Measurements from ENCODE around the gene GAST.

The GAST gene, protein sequence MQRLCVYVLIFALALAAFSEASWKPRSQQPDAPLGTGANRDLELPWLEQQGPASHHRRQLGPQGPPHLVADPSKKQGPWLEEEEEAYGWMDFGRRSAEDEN

DNA sequence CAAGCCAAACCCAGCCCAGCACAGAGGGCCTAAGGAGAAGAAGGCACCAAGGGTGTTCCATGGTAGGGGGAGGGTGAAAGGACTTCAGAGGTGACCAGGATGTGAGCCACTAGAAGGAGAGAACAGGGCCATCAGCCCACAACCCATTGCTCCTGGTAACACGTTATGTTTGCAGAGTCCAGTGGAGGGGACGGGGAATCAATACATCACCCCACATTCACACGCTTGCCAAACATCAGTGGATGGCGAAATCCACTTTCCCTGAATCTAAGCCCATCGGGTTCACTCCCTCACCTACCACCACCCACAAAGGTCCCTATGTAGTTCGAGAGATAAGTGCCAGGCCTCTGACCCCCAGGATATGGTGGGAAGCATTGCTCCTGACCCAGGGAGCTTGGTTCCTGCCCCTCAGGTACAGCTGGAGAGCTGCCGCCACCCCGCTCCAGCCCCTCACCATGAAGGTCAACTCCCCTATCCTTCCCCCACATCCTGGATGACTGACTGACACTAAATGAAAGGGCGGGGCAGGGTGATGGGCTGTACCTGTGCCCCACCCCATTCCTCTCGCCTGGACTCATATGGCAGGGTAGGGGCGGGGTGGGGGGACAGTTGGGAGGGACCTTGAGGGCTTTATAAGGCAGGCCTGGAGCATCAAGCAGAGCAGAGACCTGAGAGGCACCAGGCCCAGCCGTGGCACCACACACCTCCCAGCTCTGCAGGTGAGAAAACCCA, at the start of gene GAST:
TSS of gene GAST (plus strand) at position 663 of the 732 bp plus-strand sequence. CDS start 3,106 bp downstream, outside the sequence.
- H3K4me3 ChIP-seq (ENCODE audit: low read depth, low read length) = no peak within 1 kb of the TSS
- TF ChIP-seq, protein P1, sequence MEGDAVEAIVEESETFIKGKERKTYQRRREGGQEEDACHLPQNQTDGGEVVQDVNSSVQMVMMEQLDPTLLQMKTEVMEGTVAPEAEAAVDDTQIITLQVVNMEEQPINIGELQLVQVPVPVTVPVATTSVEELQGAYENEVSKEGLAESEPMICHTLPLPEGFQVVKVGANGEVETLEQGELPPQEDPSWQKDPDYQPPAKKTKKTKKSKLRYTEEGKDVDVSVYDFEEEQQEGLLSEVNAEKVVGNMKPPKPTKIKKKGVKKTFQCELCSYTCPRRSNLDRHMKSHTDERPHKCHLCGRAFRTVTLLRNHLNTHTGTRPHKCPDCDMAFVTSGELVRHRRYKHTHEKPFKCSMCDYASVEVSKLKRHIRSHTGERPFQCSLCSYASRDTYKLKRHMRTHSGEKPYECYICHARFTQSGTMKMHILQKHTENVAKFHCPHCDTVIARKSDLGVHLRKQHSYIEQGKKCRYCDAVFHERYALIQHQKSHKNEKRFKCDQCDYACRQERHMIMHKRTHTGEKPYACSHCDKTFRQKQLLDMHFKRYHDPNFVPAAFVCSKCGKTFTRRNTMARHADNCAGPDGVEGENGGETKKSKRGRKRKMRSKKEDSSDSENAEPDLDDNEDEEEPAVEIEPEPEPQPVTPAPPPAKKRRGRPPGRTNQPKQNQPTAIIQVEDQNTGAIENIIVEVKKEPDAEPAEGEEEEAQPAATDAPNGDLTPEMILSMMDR (IDR thresholded peaks at IDR 0.05; ENCODE audit: low read depth, low read length) = no peak
- in situ Hi-C loops (cut with HindIII; ENCODE audit: low sequenced_read_pairs) = no loop called here
- no peak for DNase-seq (ENCODE audit: low read depth, low spot score)

DNA sequence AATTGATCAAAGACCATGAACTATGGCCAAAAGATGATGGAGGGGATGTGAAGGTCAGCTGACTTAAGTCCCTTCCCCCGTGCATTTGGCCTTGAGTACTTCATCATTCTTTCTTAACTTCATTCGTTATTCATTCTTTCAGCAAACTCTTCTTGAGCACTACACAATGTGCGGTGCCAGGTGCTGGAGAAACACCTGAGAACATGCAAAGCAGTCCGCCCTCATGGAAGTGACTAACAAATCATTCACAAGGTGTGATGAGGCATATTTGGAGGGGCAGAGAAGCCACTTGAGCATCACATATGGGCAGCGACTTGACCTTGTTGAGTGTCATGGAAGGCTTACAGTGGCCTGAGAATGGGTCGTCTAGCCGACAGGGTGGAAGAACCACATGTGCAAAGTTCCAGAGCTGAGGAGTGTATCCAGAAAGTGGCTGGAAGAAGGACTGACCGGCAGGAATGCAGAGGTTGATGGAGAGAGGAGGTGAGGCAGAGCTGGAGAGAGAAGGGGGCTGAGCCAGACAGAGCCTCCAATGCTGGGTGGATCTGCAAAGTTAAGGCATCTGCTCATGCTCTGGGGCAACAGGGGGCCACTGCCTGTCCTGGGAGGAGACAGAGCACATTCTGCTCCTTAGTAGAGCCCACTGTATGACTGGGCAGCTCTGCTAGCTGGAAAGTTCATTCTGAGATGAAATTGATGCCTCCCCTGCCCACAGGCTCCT, 48.5 kb upstream of the GAST start:
- TF ChIP-seq, protein P1 (IDR thresholded peaks at IDR 0.05; ENCODE audit: low read depth, low read length) = no peak
- no peak overlapping the region for H3K4me3 ChIP-seq (ENCODE audit: low read depth, low read length)
- no peak for DNase-seq (ENCODE audit: low read depth, low spot score)
- in situ Hi-C loops (cut with HindIII; ENCODE audit: low sequenced_read_pairs) = no loop called here

DNA sequence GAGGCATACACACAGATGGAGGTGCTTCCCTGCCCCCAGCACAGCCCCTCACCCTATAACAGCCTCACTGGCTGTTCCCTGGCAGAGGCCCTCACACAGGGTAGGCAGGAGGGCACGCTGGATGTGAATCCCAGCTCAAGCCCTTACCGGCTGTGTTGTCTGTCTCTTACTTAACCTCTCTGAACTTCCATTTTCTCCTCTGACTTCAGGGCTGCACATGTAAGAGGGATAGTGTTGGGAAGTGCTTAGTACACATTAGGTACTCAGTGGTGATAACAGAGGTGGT, 48.0 kb upstream of the GAST start:
- in situ Hi-C loops (cut with HindIII; ENCODE audit: low sequenced_read_pairs) = no loop called here
- H3K4me3 ChIP-seq (ENCODE audit: low read depth, low read length) = no peak overlapping the region
- no peak for DNase-seq (ENCODE audit: low read depth, low spot score)
- TF ChIP-seq, protein P1 (IDR thresholded peaks at IDR 0.05; ENCODE audit: low read depth, low read length) = no peak

DNA sequence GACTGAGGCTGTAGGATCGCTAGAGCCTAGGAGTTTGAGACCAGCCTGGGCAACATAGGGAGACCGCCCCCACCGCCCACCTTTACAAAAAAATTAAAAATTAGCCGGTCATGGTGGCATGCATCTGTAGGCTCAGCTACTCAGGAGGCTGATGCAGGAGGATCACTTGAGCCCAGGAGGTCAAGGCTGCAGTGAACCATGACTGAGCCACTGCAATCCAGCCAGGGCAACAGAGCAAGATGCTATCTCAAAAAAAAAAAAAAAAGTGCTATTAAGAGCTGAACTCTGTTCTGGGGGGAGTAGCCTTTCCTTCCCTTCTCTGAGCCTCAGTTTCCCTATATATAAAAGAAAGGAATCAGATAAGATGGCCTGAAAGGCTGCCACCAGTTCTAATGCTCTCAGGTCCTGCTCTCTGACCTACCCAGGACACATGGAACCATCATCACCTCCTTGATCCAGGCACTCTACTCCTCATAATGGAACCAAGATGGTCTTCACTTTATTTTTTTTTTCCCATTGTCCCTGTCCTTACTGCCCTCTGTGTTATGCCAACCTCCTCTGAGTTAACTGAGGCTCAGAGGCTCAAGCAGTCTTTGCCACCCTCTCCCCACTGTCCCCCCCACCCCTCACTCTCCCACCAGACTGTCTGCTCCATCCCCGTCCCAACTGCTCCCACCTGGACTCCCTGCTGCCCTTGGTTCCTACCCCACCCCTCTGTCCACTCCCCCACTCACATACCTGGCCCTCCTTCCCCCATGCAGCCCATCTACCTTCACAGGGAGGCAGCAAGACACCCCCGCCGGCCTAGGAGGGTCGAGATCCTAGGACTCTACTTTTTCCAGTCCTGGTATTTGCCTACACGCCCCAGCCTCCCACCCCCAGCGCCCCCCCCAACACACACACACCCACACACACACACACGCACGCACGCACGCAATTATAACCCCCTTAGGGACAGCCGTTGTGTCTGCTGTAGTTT, 47.3 kb upstream of the GAST start:
- no peak for DNase-seq (ENCODE audit: low read depth, low spot score)
- TF ChIP-seq, protein P1 (IDR thresholded peaks at IDR 0.05; ENCODE audit: low read depth, low read length) = no peak
- in situ Hi-C loops (cut with HindIII; ENCODE audit: low sequenced_read_pairs) = no loop called here
- H3K4me3 ChIP-seq (ENCODE audit: low read depth, low read length) = peak overlapping the region; percentile 32

DNA sequence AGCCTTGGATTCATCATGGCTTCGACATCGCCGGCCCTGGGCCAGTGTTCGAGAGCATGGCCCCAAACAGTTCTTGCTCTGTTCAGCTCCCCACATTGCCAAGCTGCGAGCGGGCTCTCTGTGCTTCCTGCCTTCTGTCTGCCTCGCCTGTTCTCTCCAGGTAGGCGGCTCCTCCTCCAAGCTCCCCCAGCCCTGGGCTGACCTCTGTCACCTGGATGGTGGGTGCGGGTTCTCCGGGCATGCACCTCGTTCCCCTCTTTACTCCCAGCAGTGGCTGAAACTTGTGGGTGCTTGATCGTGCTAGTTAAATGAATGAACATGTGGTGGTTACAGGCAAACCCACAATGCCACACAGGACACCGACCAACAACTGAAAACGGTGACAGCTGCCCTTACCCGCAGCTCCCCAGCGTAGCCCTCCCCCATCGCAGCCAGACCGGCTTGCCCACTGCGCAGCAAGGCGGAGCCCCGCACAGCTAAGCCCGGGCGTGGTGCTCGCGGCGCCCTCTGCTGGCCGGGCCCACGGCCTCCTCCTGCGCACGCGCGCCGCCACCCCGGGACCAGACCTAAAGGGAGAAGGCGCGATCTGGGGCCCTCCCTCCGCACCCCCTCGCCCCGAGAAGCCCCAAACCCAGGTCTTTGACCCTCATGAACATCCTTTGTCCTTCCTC, 46.4 kb upstream of the GAST start:
- H3K4me3 ChIP-seq (ENCODE audit: low read depth, low read length) = peak overlapping the region; percentile 42
- in situ Hi-C loops (cut with HindIII; ENCODE audit: low sequenced_read_pairs) = no loop called here
- DNase-seq (ENCODE audit: low read depth, low spot score) = peak; percentile 80
- TF ChIP-seq, protein P1 (IDR thresholded peaks at IDR 0.05; ENCODE audit: low read depth, low read length) = peak; percentile 83
